Body of pancreas (tissue), 4 donors: ENCODE results near the gene EIF4B.

ENCODE experiments used
- POLR2A ChIP-seq, 3 donors: fragments of 450-650 bp; IDR thresholded peaks; one replicate each; pipeline ENCODE4 v1.6.1; 2016; ENCODE audit warnings: antibody characterized with exemption in 3 of 3, mild to moderate bottlenecking in 2 of 3
- TF ChIP-seq, protein P1 (sequence below), 7 experiments: fragments of 450-650 bp in 4 of 7; fragments of 200-600 bp in 3 of 7; sonication (generic) in 3 of 7; IDR thresholded peaks; one replicate each; pipeline ENCODE4 v1.5.1; 2016 to 2019; ENCODE audit warnings: antibody characterized with exemption in 7 of 7

DNA sequence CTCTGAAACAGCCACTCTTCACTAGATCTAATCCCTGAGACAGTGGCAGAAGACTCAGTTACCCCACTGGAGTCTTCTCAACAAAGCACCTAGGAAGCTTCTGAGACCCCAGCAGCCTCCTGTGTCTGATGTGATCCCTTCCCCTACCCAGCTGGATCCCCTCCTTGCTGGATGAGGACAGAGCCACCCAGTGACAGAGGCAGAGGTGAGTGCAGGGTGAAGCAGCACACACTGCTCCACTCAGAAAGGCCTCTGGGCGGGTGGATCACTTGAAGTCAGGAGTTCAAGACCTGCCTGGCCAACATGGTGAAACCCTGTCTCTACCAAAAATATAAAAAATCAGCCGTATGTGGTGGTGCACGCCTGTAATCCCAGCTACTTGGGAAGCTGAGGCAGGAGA lies 70.2 kb downstream of the EIF4B start:
- TF ChIP-seq, protein P1, sequence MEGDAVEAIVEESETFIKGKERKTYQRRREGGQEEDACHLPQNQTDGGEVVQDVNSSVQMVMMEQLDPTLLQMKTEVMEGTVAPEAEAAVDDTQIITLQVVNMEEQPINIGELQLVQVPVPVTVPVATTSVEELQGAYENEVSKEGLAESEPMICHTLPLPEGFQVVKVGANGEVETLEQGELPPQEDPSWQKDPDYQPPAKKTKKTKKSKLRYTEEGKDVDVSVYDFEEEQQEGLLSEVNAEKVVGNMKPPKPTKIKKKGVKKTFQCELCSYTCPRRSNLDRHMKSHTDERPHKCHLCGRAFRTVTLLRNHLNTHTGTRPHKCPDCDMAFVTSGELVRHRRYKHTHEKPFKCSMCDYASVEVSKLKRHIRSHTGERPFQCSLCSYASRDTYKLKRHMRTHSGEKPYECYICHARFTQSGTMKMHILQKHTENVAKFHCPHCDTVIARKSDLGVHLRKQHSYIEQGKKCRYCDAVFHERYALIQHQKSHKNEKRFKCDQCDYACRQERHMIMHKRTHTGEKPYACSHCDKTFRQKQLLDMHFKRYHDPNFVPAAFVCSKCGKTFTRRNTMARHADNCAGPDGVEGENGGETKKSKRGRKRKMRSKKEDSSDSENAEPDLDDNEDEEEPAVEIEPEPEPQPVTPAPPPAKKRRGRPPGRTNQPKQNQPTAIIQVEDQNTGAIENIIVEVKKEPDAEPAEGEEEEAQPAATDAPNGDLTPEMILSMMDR (IDR thresholded peaks at IDR 0.05): no peak
- no peak for TF ChIP-seq POLR2A (IDR thresholded peaks at IDR 0.05)
